HEK293 (cell line): Measurements from ENCODE around the gene SP6.

ENCODE experiments used
- TF ChIP-seq, protein P1 (sequence below): fragments of 450-650 bp; formaldehyde crosslinking; IDR thresholded peaks from 2 replicates; pipeline ENCODE4 v1.5.1; 2016; ENCODE audit warnings: missing biosample characterization, missing genetic modification characterization
- TF ChIP-seq, protein P2 (sequence below): fragments of 450-650 bp; formaldehyde crosslinking; IDR thresholded peaks from 2 replicates; pipeline ENCODE4 v1.5.1; 2016; ENCODE audit warnings: missing biosample characterization, missing genetic modification characterization, low read depth

DNA sequence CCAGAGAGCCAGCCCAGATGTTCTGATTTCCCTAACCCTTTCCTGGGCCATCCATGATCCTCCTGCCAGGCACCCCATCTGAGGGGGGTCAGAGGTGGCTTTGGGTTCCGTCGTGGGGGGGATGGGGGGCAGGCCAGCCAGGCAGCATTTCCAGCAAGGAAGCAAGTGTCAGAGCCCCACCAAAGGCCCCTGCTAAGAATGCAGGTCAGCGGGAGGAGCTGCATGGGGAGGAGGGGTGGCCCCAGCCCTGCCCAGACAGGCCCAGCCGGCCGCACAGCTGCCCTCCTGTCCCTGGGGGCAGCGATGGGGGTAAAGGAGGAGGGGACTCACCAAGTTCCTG lies 7.6 kb downstream of the SP6 start:
- TF ChIP-seq, protein P1, sequence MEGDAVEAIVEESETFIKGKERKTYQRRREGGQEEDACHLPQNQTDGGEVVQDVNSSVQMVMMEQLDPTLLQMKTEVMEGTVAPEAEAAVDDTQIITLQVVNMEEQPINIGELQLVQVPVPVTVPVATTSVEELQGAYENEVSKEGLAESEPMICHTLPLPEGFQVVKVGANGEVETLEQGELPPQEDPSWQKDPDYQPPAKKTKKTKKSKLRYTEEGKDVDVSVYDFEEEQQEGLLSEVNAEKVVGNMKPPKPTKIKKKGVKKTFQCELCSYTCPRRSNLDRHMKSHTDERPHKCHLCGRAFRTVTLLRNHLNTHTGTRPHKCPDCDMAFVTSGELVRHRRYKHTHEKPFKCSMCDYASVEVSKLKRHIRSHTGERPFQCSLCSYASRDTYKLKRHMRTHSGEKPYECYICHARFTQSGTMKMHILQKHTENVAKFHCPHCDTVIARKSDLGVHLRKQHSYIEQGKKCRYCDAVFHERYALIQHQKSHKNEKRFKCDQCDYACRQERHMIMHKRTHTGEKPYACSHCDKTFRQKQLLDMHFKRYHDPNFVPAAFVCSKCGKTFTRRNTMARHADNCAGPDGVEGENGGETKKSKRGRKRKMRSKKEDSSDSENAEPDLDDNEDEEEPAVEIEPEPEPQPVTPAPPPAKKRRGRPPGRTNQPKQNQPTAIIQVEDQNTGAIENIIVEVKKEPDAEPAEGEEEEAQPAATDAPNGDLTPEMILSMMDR (tag by site-specific recombination) = no peak
- TF ChIP-seq, protein P2, sequence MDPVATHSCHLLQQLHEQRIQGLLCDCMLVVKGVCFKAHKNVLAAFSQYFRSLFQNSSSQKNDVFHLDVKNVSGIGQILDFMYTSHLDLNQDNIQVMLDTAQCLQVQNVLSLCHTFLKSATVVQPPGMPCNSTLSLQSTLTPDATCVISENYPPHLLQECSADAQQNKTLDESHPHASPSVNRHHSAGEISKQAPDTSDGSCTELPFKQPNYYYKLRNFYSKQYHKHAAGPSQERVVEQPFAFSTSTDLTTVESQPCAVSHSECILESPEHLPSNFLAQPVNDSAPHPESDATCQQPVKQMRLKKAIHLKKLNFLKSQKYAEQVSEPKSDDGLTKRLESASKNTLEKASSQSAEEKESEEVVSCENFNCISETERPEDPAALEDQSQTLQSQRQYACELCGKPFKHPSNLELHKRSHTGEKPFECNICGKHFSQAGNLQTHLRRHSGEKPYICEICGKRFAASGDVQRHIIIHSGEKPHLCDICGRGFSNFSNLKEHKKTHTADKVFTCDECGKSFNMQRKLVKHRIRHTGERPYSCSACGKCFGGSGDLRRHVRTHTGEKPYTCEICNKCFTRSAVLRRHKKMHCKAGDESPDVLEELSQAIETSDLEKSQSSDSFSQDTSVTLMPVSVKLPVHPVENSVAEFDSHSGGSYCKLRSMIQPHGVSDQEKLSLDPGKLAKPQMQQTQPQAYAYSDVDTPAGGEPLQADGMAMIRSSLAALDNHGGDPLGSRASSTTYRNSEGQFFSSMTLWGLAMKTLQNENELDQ (tag by site-specific recombination) = no peak
